Left lung (tissue), 10 donors: ENCODE data around the gene FZR1. TPM values are rescaled to one million over a fixed set of nuclear protein-coding genes. Genes with fewer than 3 reads are reported as not detected.
"Not testable (repeated sequence)": the region's sequence is repeated elsewhere in the genome, so short reads cannot be mapped to it uniquely, and the experiment has no call there.

Source experiments
- ATAC-seq: fragments of 200-7000 bp; cut with Tn5 transposase; one replicate; pipeline ENCODE4 v1.9.1; 2020; ENCODE audit warnings: moderate library complexity
- DNase-seq, 4 donors: peaks; one replicate each; pipeline ENCODE4 v3.0.0-alpha.2; 2013 to 2020
- H3K27ac ChIP-seq, 2 donors: fragments of 200-600 bp; sonication (generic) in 1 of 2; one replicate each; pipeline versions ENCODE4 v1.5.0 to v1.8.0; 2020 to 2021
- H3K27me3 ChIP-seq, 2 donors: fragments of 200-600 bp; sonication (generic) in 1 of 2; one replicate each; pipeline versions ENCODE4 v1.5.0 to v1.8.0; 2020 to 2021
- H3K36me3 ChIP-seq, 2 donors: fragments of 200-600 bp; sonication (generic) in 1 of 2; one replicate each; pipeline versions ENCODE4 v1.5.0 to v1.8.0; 2020 to 2021
- H3K4me1 ChIP-seq, 2 donors: fragments of 200-600 bp; one replicate each; pipeline ENCODE4 v1.8.0; 2021
- H3K4me3 ChIP-seq, 2 donors: fragments of 200-600 bp; sonication (generic) in 1 of 2; one replicate each; pipeline versions ENCODE4 v1.5.0 to v1.8.0; 2020 to 2021; ENCODE audit warnings: mild to moderate bottlenecking in 1 of 2
- H3K9me3 ChIP-seq, 2 donors: fragments of 200-600 bp; sonication (generic) in 1 of 2; one replicate each; pipeline versions ENCODE4 v1.5.0 to v1.8.0; 2020 to 2021
- intact Hi-C, 2 donors: fragments of 100-400 bp; cut with DNase I; formaldehyde crosslinking; loops; one replicate each; pipeline versions ENCODE4 v1.11.2 to v1.14.2; 2022
- polyA plus RNA-seq, 6 donors: library from polyadenylated mRNA; unstranded; fragments of 120-200 nt; gene quantifications; one replicate each; pipeline ENCODE4 v1.2.1, GENCODE V29; 2013; ENCODE audit not compliant: insufficient read length in 6 of 6
- total RNA-seq, 2 donors: library from RNA; stranded (reverse); fragmentation: NEBNext Ultra II Directional; extraction: Animal tissue kit (Norgen Biotek cat#: 25700); gene quantifications; one replicate each; pipeline ENCODE4 v1.2.1, GENCODE V29; 2021
- TF ChIP-seq, protein P1 (sequence below), 2 donors: fragments of 200-600 bp; sonication (generic) in 1 of 2; IDR thresholded peaks; one replicate each; pipeline versions ENCODE4 v1.5.0 to v1.8.0; 2021; ENCODE audit warnings: antibody characterized with exemption in 2 of 2
- donor health status: DM: no; HTN: yes; CAD: no.
- donor health status: DM: no; HTN: no; CAD: no.

FZR1 gene
- total and polyA plus RNA-seq, 8 donors: 33.4 to 56.6 (median 47.3) TPM

DNA sequence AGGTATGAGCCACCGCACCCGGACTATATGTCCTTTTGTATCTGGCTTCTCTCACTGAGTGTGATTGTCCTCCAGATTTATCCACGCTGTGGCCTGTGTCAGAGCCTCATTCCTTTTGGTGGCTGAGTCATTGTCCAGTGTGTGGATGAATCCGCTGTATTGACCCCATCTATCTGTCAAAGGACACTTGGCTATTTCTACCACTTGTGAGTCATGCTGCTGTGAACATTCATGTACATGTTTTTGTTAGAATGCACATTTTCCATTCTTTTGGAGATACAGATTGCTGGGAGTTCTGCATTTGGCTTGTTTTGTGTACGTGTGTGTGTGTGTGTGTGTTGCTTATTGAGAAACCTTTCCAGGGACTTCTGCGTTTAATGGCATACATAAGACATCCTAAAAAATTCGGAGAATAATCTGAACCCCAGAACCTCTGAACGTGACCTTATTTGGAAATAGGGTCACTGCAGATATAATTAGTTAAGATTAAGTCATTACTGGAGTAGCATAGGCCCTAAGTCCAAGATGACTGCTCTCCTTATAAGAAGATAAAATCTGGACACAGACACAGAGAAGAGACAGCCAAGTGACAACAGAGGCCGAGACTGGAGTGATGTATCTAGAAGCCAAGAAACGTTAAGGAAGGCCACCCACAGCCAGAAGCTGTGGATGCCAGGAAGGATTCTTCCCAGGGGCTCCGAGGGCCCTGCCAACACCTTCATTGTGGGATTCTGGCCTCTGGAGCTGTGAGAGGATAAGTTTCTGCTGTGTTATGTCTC is 74.2 kb downstream of the FZR1 start:
- intact Hi-C loops: no loop called here
- peak; percentile 46 for ATAC-seq

DNA sequence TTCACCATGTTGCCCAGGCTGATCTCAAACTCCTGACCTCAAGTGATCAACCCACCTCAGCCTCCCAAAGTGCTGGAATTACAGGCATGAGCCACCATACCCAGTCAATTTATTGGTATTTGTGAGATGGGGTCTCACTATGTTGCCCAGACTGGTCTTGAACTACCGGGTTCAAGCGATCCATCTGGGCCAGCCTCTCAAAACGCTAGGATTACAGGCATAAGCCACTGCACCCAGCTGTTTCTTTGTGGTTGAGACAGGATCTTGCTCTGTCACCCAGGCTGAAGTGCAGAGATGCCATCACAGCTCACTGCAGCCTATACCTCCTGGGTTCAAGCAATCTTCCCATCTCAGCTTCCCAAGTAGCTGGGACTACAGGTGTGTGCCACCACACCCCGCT is 75.7 kb downstream of the FZR1 start:
- H3K27ac ChIP-seq, H3K9me3 ChIP-seq, H3K4me3 ChIP-seq, intact Hi-C loops, ATAC-seq, H3K4me1 ChIP-seq, H3K36me3 ChIP-seq, DNase-seq: not testable (repeated sequence)
- H3K27me3 ChIP-seq: peaks cover 14 to 34% of the 10 kb centered on the region in 2 donors

More for the DNA sequence above, 74.2 kb downstream of the FZR1 start:
- peaks cover 6 to 19% of the 10 kb centered on the region in 2 donors for H3K27me3 ChIP-seq
- peaks cover 0 to 16% of the 10 kb centered on the region in 2 donors for H3K36me3 ChIP-seq
- H3K9me3 ChIP-seq: no peaks in the 10 kb centered on the region
- DNase-seq: peak in 2 of 4 donors; percentile 81 to 88
- H3K27ac ChIP-seq: peak overlapping the region; percentile 7 to 66
- no peak overlapping the region for H3K4me3 ChIP-seq
- peaks cover 0 to 14% of the 10 kb centered on the region in 2 donors for H3K4me1 ChIP-seq
- TF ChIP-seq, protein P1, sequence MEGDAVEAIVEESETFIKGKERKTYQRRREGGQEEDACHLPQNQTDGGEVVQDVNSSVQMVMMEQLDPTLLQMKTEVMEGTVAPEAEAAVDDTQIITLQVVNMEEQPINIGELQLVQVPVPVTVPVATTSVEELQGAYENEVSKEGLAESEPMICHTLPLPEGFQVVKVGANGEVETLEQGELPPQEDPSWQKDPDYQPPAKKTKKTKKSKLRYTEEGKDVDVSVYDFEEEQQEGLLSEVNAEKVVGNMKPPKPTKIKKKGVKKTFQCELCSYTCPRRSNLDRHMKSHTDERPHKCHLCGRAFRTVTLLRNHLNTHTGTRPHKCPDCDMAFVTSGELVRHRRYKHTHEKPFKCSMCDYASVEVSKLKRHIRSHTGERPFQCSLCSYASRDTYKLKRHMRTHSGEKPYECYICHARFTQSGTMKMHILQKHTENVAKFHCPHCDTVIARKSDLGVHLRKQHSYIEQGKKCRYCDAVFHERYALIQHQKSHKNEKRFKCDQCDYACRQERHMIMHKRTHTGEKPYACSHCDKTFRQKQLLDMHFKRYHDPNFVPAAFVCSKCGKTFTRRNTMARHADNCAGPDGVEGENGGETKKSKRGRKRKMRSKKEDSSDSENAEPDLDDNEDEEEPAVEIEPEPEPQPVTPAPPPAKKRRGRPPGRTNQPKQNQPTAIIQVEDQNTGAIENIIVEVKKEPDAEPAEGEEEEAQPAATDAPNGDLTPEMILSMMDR (IDR thresholded peaks at IDR 0.05): no peak

DNA sequence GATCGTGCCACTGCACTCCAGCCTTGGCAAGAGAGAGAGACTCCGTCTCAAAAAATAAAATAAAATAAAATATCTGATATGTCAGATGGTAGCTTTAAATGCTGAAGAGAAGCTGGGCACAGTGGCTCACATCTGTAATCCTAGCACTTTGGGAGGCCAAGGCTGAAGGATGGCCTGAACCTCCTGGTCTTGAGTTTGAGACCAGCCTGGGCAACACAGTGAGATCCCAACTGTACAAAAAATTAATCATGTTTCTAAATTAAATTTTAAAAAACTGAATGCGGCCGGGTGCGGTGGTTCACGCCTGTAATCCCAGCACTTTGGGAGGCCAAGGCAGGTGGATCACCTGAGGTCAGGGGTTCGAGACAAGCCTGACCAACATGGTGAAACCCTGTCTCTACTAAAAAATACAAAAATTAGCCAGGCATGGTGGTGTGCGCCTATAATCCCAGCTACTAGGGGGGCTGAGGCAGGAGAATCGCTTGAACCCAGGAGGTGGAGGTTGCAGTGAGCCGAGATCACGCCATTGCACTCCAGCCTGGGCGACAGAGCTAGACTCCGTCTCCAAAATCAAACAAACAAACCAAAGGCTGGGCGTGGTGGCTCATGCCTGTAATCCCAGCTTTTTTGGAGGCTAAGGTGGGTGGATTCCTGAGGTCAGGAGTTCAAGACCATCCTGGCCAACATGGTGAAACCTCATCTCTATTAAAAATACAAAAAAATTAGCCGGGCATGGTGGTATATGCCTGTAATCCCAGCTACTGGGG is 78.1 kb downstream of the FZR1 start:
- H3K27me3 ChIP-seq: peaks cover 14 to 37% of the 10 kb centered on the region in 2 donors
- H3K36me3 ChIP-seq, intact Hi-C loops, DNase-seq, H3K4me3 ChIP-seq, ATAC-seq, H3K9me3 ChIP-seq, H3K27ac ChIP-seq, H3K4me1 ChIP-seq: not testable (repeated sequence)

DNA sequence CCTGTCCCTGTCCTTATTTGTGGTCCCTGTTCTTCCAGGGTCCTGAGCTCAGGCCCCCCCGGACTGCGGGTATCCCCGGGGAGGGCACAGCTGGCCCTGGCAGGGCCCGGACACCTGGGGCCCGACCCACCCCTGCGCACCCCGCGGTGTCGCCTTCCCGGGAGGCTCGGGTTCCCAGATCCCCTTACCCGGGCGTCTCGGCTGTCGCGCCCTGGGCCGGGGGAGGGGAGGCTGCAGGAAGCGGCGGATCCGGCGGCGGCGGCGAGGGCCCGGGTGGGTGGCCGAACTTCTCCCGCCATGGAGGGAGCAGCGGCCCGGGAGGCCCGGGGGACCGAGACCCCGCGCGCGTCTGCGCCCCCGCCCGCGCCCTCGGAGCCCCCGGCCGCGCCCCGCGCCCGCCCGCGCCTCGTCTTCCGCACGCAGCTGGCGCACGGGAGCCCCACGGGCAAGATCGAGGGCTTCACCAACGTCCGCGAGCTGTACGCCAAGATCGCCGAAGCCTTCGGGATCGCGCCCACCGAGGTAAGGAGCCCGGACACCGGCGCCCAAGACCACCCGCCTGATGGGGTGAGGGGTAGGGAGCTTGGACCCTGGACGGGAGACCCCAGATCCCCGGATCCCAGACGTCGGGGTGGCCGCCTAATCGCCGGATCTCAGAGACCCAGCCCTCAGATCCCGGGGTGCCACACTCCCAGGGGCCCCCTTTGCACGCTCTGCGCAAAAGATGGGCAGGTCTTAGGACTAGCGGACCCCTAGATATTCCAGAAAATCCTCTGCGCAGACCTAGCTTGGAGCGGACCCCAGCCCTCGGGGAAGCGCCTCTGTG is 79.4 kb downstream of the FZR1 start, which contains the start of gene GIPC3:
TSS of gene GIPC3 (plus strand) at position 178 of the 826 bp plus-strand sequence. CDS start at position 298, 120 bp downstream.
- Histone ChIP-seq H3K27me3 (peaks cover 14 to 37% of the 10 kb centered on the region in 2 donors), H3K27ac (no peak within 1 kb of the TSS), H3K4me1 (peaks cover 0 to 6% of the 10 kb centered on the region in 2 donors), H3K4me3 (peak within 1 kb of the TSS; percentile 9 to 31), H3K36me3 (no peaks in the 10 kb centered on the region), H3K9me3 (no peaks in the 10 kb centered on the region)
- ATAC-seq (no peak), DNase-seq (no peak)
- TF ChIP-seq, protein P1 (IDR thresholded peaks at IDR 0.05): no peak
- intact Hi-C loops: no loop called here

DNA sequence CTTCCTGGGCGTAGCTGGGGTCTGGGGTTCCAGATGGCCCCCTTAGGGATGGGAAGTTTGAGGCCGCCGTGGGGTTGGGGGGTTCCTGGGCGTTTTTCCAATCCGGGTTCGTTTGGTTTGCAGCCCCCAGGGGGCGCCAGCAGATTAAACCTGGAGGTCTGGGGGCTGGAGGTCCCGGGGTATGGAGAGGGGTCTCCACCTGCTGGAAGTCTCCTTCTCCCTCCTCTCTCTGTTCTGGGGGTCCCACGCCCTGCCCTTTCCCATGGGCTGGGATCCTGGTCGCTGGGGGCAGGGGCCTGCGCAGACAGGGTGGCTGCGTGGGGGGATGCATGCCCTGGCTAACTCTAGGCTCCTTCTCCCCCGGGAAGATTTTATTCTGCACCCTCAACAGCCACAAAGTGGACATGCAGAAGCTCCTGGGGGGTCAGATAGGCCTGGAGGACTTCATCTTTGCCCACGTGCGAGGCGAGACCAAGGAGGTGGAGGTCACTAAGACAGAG is 80.1 kb downstream of the FZR1 start:
- DNase-seq (no peak), ATAC-seq (no peak)
- Histone ChIP-seq H3K4me3 (peak overlapping the region; percentile 9 to 31), H3K27me3 (peaks cover 14 to 37% of the 10 kb centered on the region in 2 donors), H3K36me3 (no peaks in the 10 kb centered on the region), H3K9me3 (no peaks in the 10 kb centered on the region), H3K27ac (no peak overlapping the region), H3K4me1 (peaks cover 0 to 6% of the 10 kb centered on the region in 2 donors)
- intact Hi-C loops: no loop called here
- TF ChIP-seq, protein P1 (IDR thresholded peaks at IDR 0.05): peak; percentile 22 to 46
